Body of pancreas (tissue), 4 donors: Measurements from ENCODE around the gene MYO18B. TPM values are rescaled to one million over a fixed set of nuclear protein-coding genes. Genes with fewer than 3 reads are reported as not detected.

Experiments used
- ATAC-seq: fragments of 150-250 bp; one replicate; pipeline ENCODE4 v1.9.1; 2016
- DNase-seq, 4 donors: peaks; one replicate each; pipeline ENCODE4 v3.0.0-alpha.2; 2019
- H3K27ac ChIP-seq, 4 donors: fragments of 200-600 bp; sonication (generic); 1 replicate in 3 of 4; 2 replicates in 1 of 4; pipeline versions ENCODE4 v1.5.1 to v1.6.1; 2016 to 2019; ENCODE audit warnings: mild to moderate bottlenecking in 1 of 4, mixed read lengths in 1 of 4, moderate library complexity in 1 of 4
- H3K27me3 ChIP-seq, 2 donors: fragments of 200-600 bp; sonication (generic); one replicate each; pipeline ENCODE4 v1.6.0; 2016; ENCODE audit warnings: mild to moderate bottlenecking in 1 of 2
- H3K36me3 ChIP-seq, 2 donors: fragments of 200-600 bp; sonication (generic); replicated peaks in 1 of 2; 2 replicates each; pipeline ENCODE4 v1.5.1; 2016; ENCODE audit warnings: low read depth in 2 of 2; ENCODE audit not compliant: insufficient read depth in 1 of 2
- H3K4me1 ChIP-seq: fragments of 200-600 bp; sonication (generic); one replicate; pipeline ENCODE4 v1.6.0; 2016
- H3K4me3 ChIP-seq, 2 donors: fragments of 200-600 bp; sonication (generic); 1 replicate in 1 of 2; 2 replicates in 1 of 2; pipeline ENCODE4 v1.5.1; 2016 to 2019
- H3K9me3 ChIP-seq, 3 donors: fragments of 200-600 bp; sonication (generic); 1 replicate in 2 of 3; 2 replicates in 1 of 3; pipeline ENCODE4 v1.5.1; 2016
- POLR2A ChIP-seq, 3 donors: fragments of 450-650 bp; IDR thresholded peaks; one replicate each; pipeline ENCODE4 v1.6.1; 2016; ENCODE audit warnings: antibody characterized with exemption in 3 of 3, mild to moderate bottlenecking in 2 of 3
- WGBS, 2 donors: methylation state at CpG; one replicate each; pipeline ENCODE4 v1.1.5; 2017; 5-methylcytosine and 5-hydroxymethylcytosine counted together
- intact Hi-C: fragments of 100-400 bp; cut with DNase I; formaldehyde crosslinking; loops from one replicate; pipeline ENCODE4 v1.15.1; 2023
- total RNA-seq, 2 donors: library from RNA; depleted of rRNA; stranded (reverse); fragments of >200 nt; gene quantifications; one replicate each; pipeline ENCODE4 v1.1.0, GENCODE V29; 2016
- TF ChIP-seq, protein P1 (sequence below), 7 experiments: fragments of 450-650 bp in 4 of 7; fragments of 200-600 bp in 3 of 7; sonication (generic) in 3 of 7; IDR thresholded peaks; one replicate each; pipeline ENCODE4 v1.5.1; 2016 to 2019; ENCODE audit warnings: antibody characterized with exemption in 7 of 7

MYO18B gene
- total RNA-seq, 2 donors from 2014 or later = 1.3 TPM; not detected in 1

DNA sequence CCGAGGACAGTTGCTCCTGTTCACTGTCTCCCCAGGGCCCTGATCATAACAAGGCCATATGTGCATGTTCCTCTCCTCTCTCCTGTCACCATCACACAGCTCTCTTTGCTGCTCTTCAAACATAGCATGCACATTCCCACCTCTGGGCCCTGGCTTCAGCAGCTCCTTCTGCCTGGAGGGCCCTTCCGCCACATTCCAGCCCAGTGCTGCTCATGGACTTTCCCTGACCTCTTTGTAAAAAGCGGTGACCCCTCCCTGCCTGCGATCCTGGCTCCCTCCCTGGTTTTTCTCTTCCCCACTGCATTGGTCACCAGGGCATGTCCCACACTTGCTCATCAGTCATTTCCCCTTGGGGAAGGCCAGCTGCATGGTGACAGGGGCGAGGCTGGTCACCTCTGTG is 98.2 kb downstream of the MYO18B start:
- Histone ChIP-seq H3K27me3 (no peaks in the 10 kb centered on the region), H3K4me1 (no peaks in the 10 kb centered on the region), H3K27ac (no peak overlapping the region), H3K36me3 (no peaks in the 10 kb centered on the region), H3K9me3 (no peaks in the 10 kb centered on the region), H3K4me3 (no peak overlapping the region)
- intact Hi-C loops = no loop called here
- WGBS, 2 donors = 57 to 68% methylated on average over 5 of the region's 5 CpGs
- TF ChIP-seq POLR2A (IDR thresholded peaks at IDR 0.05) = no peak
- TF ChIP-seq, protein P1, sequence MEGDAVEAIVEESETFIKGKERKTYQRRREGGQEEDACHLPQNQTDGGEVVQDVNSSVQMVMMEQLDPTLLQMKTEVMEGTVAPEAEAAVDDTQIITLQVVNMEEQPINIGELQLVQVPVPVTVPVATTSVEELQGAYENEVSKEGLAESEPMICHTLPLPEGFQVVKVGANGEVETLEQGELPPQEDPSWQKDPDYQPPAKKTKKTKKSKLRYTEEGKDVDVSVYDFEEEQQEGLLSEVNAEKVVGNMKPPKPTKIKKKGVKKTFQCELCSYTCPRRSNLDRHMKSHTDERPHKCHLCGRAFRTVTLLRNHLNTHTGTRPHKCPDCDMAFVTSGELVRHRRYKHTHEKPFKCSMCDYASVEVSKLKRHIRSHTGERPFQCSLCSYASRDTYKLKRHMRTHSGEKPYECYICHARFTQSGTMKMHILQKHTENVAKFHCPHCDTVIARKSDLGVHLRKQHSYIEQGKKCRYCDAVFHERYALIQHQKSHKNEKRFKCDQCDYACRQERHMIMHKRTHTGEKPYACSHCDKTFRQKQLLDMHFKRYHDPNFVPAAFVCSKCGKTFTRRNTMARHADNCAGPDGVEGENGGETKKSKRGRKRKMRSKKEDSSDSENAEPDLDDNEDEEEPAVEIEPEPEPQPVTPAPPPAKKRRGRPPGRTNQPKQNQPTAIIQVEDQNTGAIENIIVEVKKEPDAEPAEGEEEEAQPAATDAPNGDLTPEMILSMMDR (IDR thresholded peaks at IDR 0.05) = no peak
- DNase-seq (no peak), ATAC-seq (no peak)

DNA sequence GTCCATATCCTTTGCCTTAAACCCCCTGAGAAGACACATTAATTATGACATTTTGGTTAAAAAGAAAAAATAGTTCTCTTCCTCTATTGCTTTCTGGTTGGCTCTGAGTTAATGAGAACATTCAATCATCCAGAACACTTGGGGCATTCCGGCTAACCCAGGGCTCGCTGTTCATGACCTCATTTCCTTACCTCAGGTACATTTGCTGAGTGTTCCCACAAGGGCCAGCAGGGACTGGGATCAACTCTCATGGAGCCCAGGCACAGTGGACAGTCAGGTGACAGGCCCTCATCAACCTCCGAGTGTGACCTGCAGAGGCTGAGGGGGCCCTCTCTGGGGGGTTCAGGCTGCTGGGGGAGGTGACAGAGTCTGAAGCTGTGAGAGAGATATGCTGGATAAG is 98.9 kb downstream of the MYO18B start:
- intact Hi-C loops = no loop called here
- Histone ChIP-seq H3K9me3 (no peaks in the 10 kb centered on the region), H3K4me3 (no peak overlapping the region), H3K4me1 (no peaks in the 10 kb centered on the region), H3K27me3 (no peaks in the 10 kb centered on the region), H3K36me3 (no peaks in the 10 kb centered on the region), H3K27ac (no peak overlapping the region)
- ATAC-seq = no peak
- TF ChIP-seq, protein P1 (IDR thresholded peaks at IDR 0.05) = no peak
- TF ChIP-seq POLR2A (IDR thresholded peaks at IDR 0.05) = no peak
- 37 to 60% methylated on average over 3 of the region's 3 CpGs for WGBS, 2 donors
- no peak for DNase-seq

DNA sequence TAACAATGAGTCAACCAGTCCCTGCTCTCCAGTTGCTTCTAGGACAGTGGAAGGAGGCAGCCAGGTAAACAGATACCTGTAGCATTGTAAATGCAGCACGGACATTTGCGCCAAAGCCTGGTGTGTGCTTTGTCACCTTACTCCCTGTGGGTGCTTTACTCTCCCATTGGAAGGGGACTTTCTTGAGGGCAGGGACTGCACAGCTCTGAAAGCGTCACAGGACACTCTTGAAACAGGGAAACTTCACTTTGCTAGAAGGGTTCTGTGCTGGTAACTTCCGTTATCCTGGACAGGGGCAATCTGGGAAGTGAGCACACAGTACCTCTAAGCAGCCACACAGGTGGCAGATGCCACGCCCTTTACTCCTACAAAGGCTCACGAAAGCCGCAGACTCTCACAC is 99.8 kb downstream of the MYO18B start:
- ATAC-seq (no peak), DNase-seq (no peak)
- H3K4me3 ChIP-seq = no peak overlapping the region
- no peak for TF ChIP-seq POLR2A (IDR thresholded peaks at IDR 0.05)
- TF ChIP-seq, protein P1 (IDR thresholded peaks at IDR 0.05) = no peak
- no peaks in the 10 kb centered on the region for H3K9me3 ChIP-seq
- 23 to 43% methylated on average over 7 of the region's 7 CpGs for WGBS, 2 donors
- intact Hi-C loops = no loop called here
- H3K36me3 ChIP-seq = no peaks in the 10 kb centered on the region
- no peaks in the 10 kb centered on the region for H3K27me3 ChIP-seq
- no peak overlapping the region for H3K27ac ChIP-seq
- H3K4me1 ChIP-seq = no peaks in the 10 kb centered on the region

DNA sequence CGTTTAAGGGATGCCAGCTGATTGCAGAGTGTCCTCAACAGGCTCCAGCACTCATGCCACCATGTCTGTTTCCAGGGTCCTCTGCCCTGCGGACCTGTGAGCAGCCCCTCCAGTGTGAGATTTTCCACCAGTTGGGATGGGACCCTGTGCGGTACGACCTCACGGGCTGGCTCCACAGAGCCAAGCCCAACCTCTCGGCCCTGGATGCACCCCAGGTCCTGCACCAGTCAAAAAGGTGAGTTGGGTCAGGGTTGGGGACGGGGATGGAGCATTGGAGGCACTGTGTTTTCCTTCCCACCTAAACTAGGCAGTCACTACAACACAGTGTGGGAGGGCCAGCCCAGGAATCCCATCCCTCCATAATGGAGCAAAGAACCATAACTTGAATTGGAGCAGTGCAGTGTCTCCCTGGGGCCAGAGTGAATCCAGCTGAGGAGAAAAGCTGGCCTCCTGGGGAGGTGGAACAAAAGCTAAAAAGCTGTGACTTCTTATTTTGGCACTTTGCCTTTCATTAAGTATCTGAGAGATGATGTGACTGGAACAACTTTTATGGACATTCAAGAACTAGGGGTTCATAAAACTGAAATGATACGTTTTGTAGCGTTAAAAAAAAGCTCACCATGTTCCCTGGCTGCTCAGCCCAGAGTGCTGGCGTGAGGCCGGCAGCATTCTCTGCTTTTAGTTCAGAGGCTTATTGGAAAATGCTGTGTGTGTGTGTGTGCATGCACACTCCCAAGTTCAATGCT is 101.8 kb downstream of the MYO18B start:
- DNase-seq (no peak), ATAC-seq (no peak)
- intact Hi-C loops = no loop called here
- Histone ChIP-seq H3K27ac (no peak overlapping the region), H3K4me3 (no peak overlapping the region), H3K27me3 (no peaks in the 10 kb centered on the region), H3K4me1 (no peaks in the 10 kb centered on the region), H3K36me3 (no peaks in the 10 kb centered on the region), H3K9me3 (no peaks in the 10 kb centered on the region)
- 64 to 71% methylated on average over 11 of the region's 11 CpGs for WGBS, 2 donors
- TF ChIP-seq, protein P1 (IDR thresholded peaks at IDR 0.05) = no peak
- no peak for TF ChIP-seq POLR2A (IDR thresholded peaks at IDR 0.05)

DNA sequence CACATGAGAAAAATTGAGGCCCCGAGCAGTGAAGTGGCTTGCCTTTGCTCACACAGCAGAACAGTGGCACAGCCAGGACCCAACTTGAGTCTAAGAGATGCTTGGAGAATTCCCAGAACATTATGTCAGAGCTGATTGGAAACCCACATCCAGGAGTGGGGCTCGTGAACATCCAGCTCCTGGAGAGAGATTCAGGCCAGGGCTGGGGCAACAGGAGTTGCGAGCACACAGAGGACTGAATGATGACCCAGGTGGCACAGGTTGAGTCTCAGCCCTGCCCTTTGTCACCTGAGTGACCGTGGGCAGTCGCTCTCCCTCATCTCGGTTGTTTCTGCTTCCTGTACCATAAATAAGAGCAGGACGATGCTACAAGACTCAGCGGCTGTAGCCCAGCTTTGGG is 102.6 kb downstream of the MYO18B start:
- TF ChIP-seq, protein P1 (IDR thresholded peaks at IDR 0.05) = no peak
- no peak for TF ChIP-seq POLR2A (IDR thresholded peaks at IDR 0.05)
- Histone ChIP-seq H3K9me3 (no peaks in the 10 kb centered on the region), H3K27me3 (no peaks in the 10 kb centered on the region), H3K36me3 (no peaks in the 10 kb centered on the region), H3K4me1 (peaks cover 3% of the 10 kb centered on the region), H3K27ac (no peak overlapping the region), H3K4me3 (no peak overlapping the region)
- no peak for DNase-seq
- no peak for ATAC-seq
- WGBS, 2 donors = 78 to 87% methylated on average over 6 to 8 of the region's 8 CpGs
- intact Hi-C loops = no loop called here
